Esophagus squamous epithelium (tissue), 4 donors: Measurements from ENCODE around the gene CSNK1E.

ENCODE experiments used
- CTCF ChIP-seq, 6 experiments: fragments of 450-650 bp in 4 of 6; fragments of 200-600 bp in 2 of 6; sonication (generic) in 2 of 6; IDR thresholded peaks; one replicate each; pipeline ENCODE4 v1.5.1; 2016 to 2019; ENCODE audit warnings: antibody characterized with exemption in 6 of 6, mild to moderate bottlenecking in 4 of 6, moderate library complexity in 4 of 6
- POLR2A ChIP-seq, 4 donors: fragments of 450-650 bp; IDR thresholded peaks; one replicate each; pipeline ENCODE4 v1.6.1; 2017; ENCODE audit warnings: antibody characterized with exemption in 4 of 4, mild to moderate bottlenecking in 4 of 4, moderate library complexity in 3 of 4

- TF ChIP-seq CTCF (IDR thresholded peaks at IDR 0.05) (no peak), POLR2A (IDR thresholded peaks at IDR 0.05) (no peak)
Measured at GRCh38 chr22:38249301-38249700, 67.9 kb downstream of the CSNK1E start.
